A673 (cell line): ENCODE results near the gene CD24. TPM values are rescaled to one million over a fixed set of nuclear protein-coding genes. Genes with fewer than 3 reads are reported as not detected.
"Not testable (repeated sequence)": the region's sequence is repeated elsewhere in the genome, so short reads cannot be mapped to it uniquely, and the experiment has no call there.

Source experiments
- BruUV-seq: library from RNA; stranded (reverse); fragments of 400-500 nt; replicated peaks from 2 replicates; lab custom pipeline; 2021; lab: Mats Ljungman, UMichigan
- CTCF ChIA-PET: fragments of 300-600 bp; sonication (Branson Sonifier 250); formaldehyde crosslinking; loops from one replicate; lab custom pipeline; 2022; ENCODE audit warnings: antibody characterized with exemption; lab: Charles Lee
- POLR2A ChIA-PET: fragments of 300-600 bp; sonication (Branson Sonifier 250); formaldehyde crosslinking; loops from one replicate; lab custom pipeline; 2022; ENCODE audit warnings: antibody characterized with exemption; ENCODE audit not compliant: low non-redundant PET; lab: Charles Lee
- DNase-seq: peaks from one replicate; pipeline ENCODE4 v3.0.0-alpha.2; 2015; ENCODE audit warnings: low spot score
- H3K27ac ChIP-seq: fragments of 200-600 bp; sonication (generic); 2 replicates; pipeline ENCODE4 v1.5.1; 2016; ENCODE audit warnings: mixed run types, low read depth, mild to moderate bottlenecking, mixed read lengths, antibody characterized with exemption, low read length; ENCODE audit not compliant: poor library complexity, severe bottlenecking
- H3K27me3 ChIP-seq: fragments of 200-600 bp; sonication (generic); replicated peaks from 2 replicates; pipeline ENCODE4 v1.6.1; 2017; ENCODE audit warnings: mixed run types, low read depth, mild to moderate bottlenecking, mixed read lengths, antibody characterized with exemption, low read length; ENCODE audit not compliant: insufficient read depth, poor library complexity
- H3K36me3 ChIP-seq: fragments of 200-600 bp; sonication (generic); 2 replicates; pipeline ENCODE4 v1.6.1; 2016; ENCODE audit warnings: mixed run types, mild to moderate bottlenecking, mixed read lengths, antibody characterized with exemption, low read length; ENCODE audit not compliant: insufficient read depth, poor library complexity, severe bottlenecking
- H3K4me1 ChIP-seq: fragments of 200-600 bp; sonication (generic); 2 replicates; pipeline ENCODE4 v1.6.1; 2017; ENCODE audit warnings: mixed run types, mild to moderate bottlenecking, mixed read lengths, antibody characterized with exemption, low read length; ENCODE audit not compliant: insufficient read depth, poor library complexity, severe bottlenecking
- H3K4me3 ChIP-seq: fragments of 200-600 bp; sonication (generic); 2 replicates; pipeline ENCODE4 v1.5.1; 2016; ENCODE audit warnings: low read depth, mixed run types, mild to moderate bottlenecking, mixed read lengths, low read length; ENCODE audit not compliant: poor library complexity, severe bottlenecking
- H3K9me3 ChIP-seq: fragments of 200-600 bp; sonication (generic); 2 replicates; pipeline ENCODE4 v1.6.1; 2016; ENCODE audit warnings: mixed run types, low read depth, mild to moderate bottlenecking, mixed read lengths, antibody characterized with exemption, low read length; ENCODE audit not compliant: poor library complexity, severe bottlenecking
- CTCF ChIP-seq: fragments of 300-800, 200-600 bp; sonication (generic); conservative IDR thresholded peaks from 2 replicates; pipeline ENCODE4 v1.5.1; 2017; ENCODE audit warnings: low read depth, mild to moderate bottlenecking, antibody characterized with exemption, low read length, moderate library complexity, mixed read lengths
- EZH2 ChIP-seq: fragments of 200-600 bp; sonication (generic); IDR thresholded peaks from 2 replicates; pipeline ENCODE4 v1.6.1; 2017; ENCODE audit warnings: borderline replicate concordance, low read depth, mild to moderate bottlenecking, mixed read lengths, antibody characterized with exemption, low read length; ENCODE audit not compliant: poor library complexity, severe bottlenecking
- intact Hi-C: fragments of 100-400 bp; cut with micrococcal nuclease; formaldehyde crosslinking; loops from one replicate; pipeline ENCODE4 v1.10.0; 2022; ENCODE audit not compliant: unreplicated experiment
- total RNA-seq: library from RNA; stranded (reverse); gene quantifications from 2 replicates; pipeline ENCODE4 v1.2.3, GENCODE V29; 2021

Gene CD24
- total RNA-seq, 1 experiment from 2014 or later = 12.2 TPM

- TF ChIP-seq EZH2 (peak; percentile 81), CTCF (no peak)
- ChIA-PET POLR2A (no interaction called here), CTCF (no interaction called here)
- H3K36me3 ChIP-seq = no peaks in the 10 kb centered on the region
- peak overlapping the region; percentile 47 for H3K4me3 ChIP-seq
- no peaks in the 10 kb centered on the region for H3K9me3 ChIP-seq
- BruUV-seq = no TSS peak
- intact Hi-C loops = no loop called here
- DNase-seq = no peak
- peaks cover 9% of the 10 kb centered on the region for H3K4me1 ChIP-seq
- H3K27ac ChIP-seq = no peak overlapping the region
- peaks cover 57% of the 10 kb centered on the region for H3K27me3 ChIP-seq
These were observed 643 bp downstream of the CD24 start for GRCh38 chr6:106973836-106974335.

- H3K4me3 ChIP-seq = peak overlapping the region; percentile 47
- peaks cover 57% of the 10 kb centered on the region for H3K27me3 ChIP-seq
- H3K36me3 ChIP-seq = no peaks in the 10 kb centered on the region
- CTCF ChIA-PET = no interaction called here
- no peak for DNase-seq
- BruUV-seq = no TSS peak
- peaks cover 9% of the 10 kb centered on the region for H3K4me1 ChIP-seq
- no peak overlapping the region for H3K27ac ChIP-seq
- intact Hi-C loops = no loop called here
- TF ChIP-seq EZH2 (no peak), CTCF (no peak)
- no peaks in the 10 kb centered on the region for H3K9me3 ChIP-seq
- POLR2A ChIA-PET = no interaction called here
These were observed 1.3 kb downstream of the CD24 start for GRCh38 chr6:106973018-106973835.

- BruUV-seq = no TSS peak
- TF ChIP-seq CTCF (no peak), EZH2 (no peak)
- ChIA-PET POLR2A (no interaction called here), CTCF (no interaction called here)
- intact Hi-C loops = no loop called here
- no peak for DNase-seq
- Histone ChIP-seq H3K27me3 (peaks cover 57% of the 10 kb centered on the region), H3K9me3 (no peaks in the 10 kb centered on the region), H3K36me3 (no peaks in the 10 kb centered on the region), H3K4me1 (peaks cover 9% of the 10 kb centered on the region), H3K4me3 (no peak overlapping the region), H3K27ac (no peak overlapping the region)
These were observed 2.0 kb downstream of the CD24 start for GRCh38 chr6:106972500-106972899.

GRCh38 chr6:106970769-106971168 is 3.8 kb downstream of the CD24 start:
- DNase-seq, H3K4me3 ChIP-seq, H3K4me1 ChIP-seq, BruUV-seq, H3K36me3 ChIP-seq, H3K27ac ChIP-seq, intact Hi-C loops, H3K9me3 ChIP-seq, CTCF ChIA-PET, POLR2A ChIA-PET: not testable (repeated sequence)
- peaks cover 40% of the 10 kb centered on the region for H3K27me3 ChIP-seq
